GM23338 (cell line): ENCODE measurements around the gene GTF2A2. TPM values are rescaled to one million over a fixed set of nuclear protein-coding genes. Genes with fewer than 3 reads are reported as not detected.

Experiments used
- ATAC-seq: fragments of 200-7000 bp; cut with Tn5 transposase; 3 replicates; pipeline ENCODE4 v1.9.1; 2020
- DNase-seq: peaks from one replicate; pipeline ENCODE4 v3.0.0-alpha.2; 2015; ENCODE audit warnings: low spot score
- H2AFZ ChIP-seq: fragments of 200-600 bp; sonication (generic); 2 replicates; pipeline ENCODE4 v1.8.0; 2016; ENCODE audit warnings: antibody characterized with exemption, mild to moderate bottlenecking, moderate library complexity
- H3F3A ChIP-seq: fragments of 200-600 bp; sonication (generic); replicated peaks from 2 replicates; pipeline ENCODE4 v1.8.0; 2017; ENCODE audit warnings: antibody characterized with exemption, mixed run types, low read depth
- H3K27ac ChIP-seq: fragments of 200-600 bp; sonication (generic); 2 replicates; pipeline ENCODE4 v1.6.1; 2016; ENCODE audit warnings: low read depth
- H3K27me3 ChIP-seq: fragments of 200-600 bp; sonication (generic); 2 replicates; pipeline ENCODE4 v1.8.0; 2016; ENCODE audit warnings: mild to moderate bottlenecking, mixed run types, moderate library complexity; ENCODE audit not compliant: insufficient read depth
- H3K36me3 ChIP-seq: fragments of 200-600 bp; sonication (generic); 2 replicates; pipeline ENCODE4 v1.8.0; 2016; ENCODE audit warnings: mild to moderate bottlenecking; ENCODE audit not compliant: insufficient read depth
- H3K4me1 ChIP-seq: fragments of 200-600 bp; sonication (generic); 2 replicates; pipeline ENCODE4 v1.8.0; 2016; ENCODE audit warnings: mild to moderate bottlenecking, moderate library complexity; ENCODE audit not compliant: insufficient read depth
- H3K4me2 ChIP-seq: fragments of 200-600 bp; sonication (generic); 2 replicates; pipeline ENCODE4 v1.7.1; 2017; ENCODE audit warnings: mixed run types
- H3K4me3 ChIP-seq: fragments of 200-600 bp; sonication (generic); 2 replicates; pipeline ENCODE4 v1.6.1; 2016; ENCODE audit warnings: mixed run types
- H3K79me2 ChIP-seq: fragments of 200-600 bp; sonication (generic); replicated peaks from 2 replicates; pipeline ENCODE4 v1.8.0; 2017; ENCODE audit warnings: mild to moderate bottlenecking; ENCODE audit not compliant: insufficient read depth
- H3K9me2 ChIP-seq: fragments of 200-600 bp; sonication (generic); 2 replicates; pipeline ENCODE4 v1.8.0; 2017; ENCODE audit not compliant: insufficient read depth
- H4K20me1 ChIP-seq: fragments of 200-600 bp; sonication (generic); replicated peaks from 2 replicates; pipeline ENCODE4 v1.8.0; 2017; ENCODE audit warnings: mild to moderate bottlenecking; ENCODE audit not compliant: insufficient read depth
- H3K27ac Mint-ChIP-seq: 2 replicates; pipeline ENCODE4 v1.8.0; 2020; ENCODE audit warnings: inconsistent platforms, mild to moderate bottlenecking, moderate library complexity, mixed read lengths
- H3K27me3 Mint-ChIP-seq: 3 replicates; pipeline ENCODE4 v1.8.0; 2022; ENCODE audit warnings: low read depth, mild to moderate bottlenecking, moderate library complexity, mixed read lengths, inconsistent platforms; ENCODE audit not compliant: insufficient read depth, poor library complexity
- H3K36me3 Mint-ChIP-seq: 3 replicates; pipeline ENCODE4 v1.8.0; 2021; ENCODE audit warnings: low read depth, mild to moderate bottlenecking, inconsistent platforms, moderate library complexity, mixed read lengths
- H3K4me1 Mint-ChIP-seq: 3 replicates; pipeline ENCODE4 v1.8.0; 2020; ENCODE audit warnings: mild to moderate bottlenecking, inconsistent platforms, mixed read lengths
- H3K4me3 Mint-ChIP-seq: 3 replicates; pipeline ENCODE4 v1.8.0; 2021; ENCODE audit warnings: moderate library complexity, mild to moderate bottlenecking, inconsistent platforms, mixed read lengths
- H3K9me3 Mint-ChIP-seq: 3 replicates; pipeline ENCODE4 v1.8.0; 2020; ENCODE audit warnings: moderate library complexity, mild to moderate bottlenecking, inconsistent platforms, mixed read lengths
- CREB1 ChIP-seq: fragments of 250-450 bp; sonication (Bioruptor Pico); IDR thresholded peaks from 2 replicates; pipeline ENCODE4 v1.5.0; 2020; ENCODE audit warnings: low read depth, mild to moderate bottlenecking, moderate library complexity
- CTCF ChIP-seq, 2 experiments: fragments of 200-600 bp in 1 of 2; sonication (generic) in 1 of 2; conservative IDR thresholded peaks; 2 replicates each; pipeline versions ENCODE4 v1.5.1 to v1.6.1; 2016 to 2017; ENCODE audit warnings: antibody characterized with exemption in 2 of 2, low read depth in 2 of 2, mild to moderate bottlenecking in 2 of 2, moderate library complexity in 1 of 2
- ETS1 ChIP-seq: IDR thresholded peaks from 2 replicates; pipeline ENCODE4 v1.6.1; 2016; ENCODE audit warnings: antibody characterized with exemption
- EZH2 ChIP-seq: fragments of 200-600 bp; sonication (generic); IDR thresholded peaks from one replicate; pipeline ENCODE4 v1.8.0; 2017; ENCODE audit warnings: antibody characterized with exemption, mild to moderate bottlenecking, low read depth; ENCODE audit not compliant: unreplicated experiment
- EZH2phosphoT487 ChIP-seq: fragments of 200-600 bp; sonication (generic); IDR thresholded peaks from one replicate; pipeline ENCODE4 v1.8.1; 2018; ENCODE audit warnings: antibody characterized with exemption; ENCODE audit not compliant: unreplicated experiment
- JUNB ChIP-seq: IDR thresholded peaks from one replicate; pipeline ENCODE4 v1.6.1; 2016; ENCODE audit warnings: antibody characterized with exemption; ENCODE audit not compliant: unreplicated experiment
- NANOG ChIP-seq: IDR thresholded peaks from 2 replicates; pipeline ENCODE4 v1.6.1; 2016; ENCODE audit warnings: antibody characterized with exemption, borderline replicate concordance
- POLR2AphosphoS5 ChIP-seq: IDR thresholded peaks from 2 replicates; pipeline ENCODE4 v1.6.1; 2016; ENCODE audit warnings: antibody characterized with exemption, low read depth
- REST ChIP-seq: IDR thresholded peaks from one replicate; pipeline ENCODE4 v1.6.1; 2018; ENCODE audit warnings: antibody characterized with exemption; ENCODE audit not compliant: unreplicated experiment
- STAT1 ChIP-seq: IDR thresholded peaks from one replicate; pipeline ENCODE4 v1.6.1; 2016; ENCODE audit warnings: antibody characterized with exemption; ENCODE audit not compliant: unreplicated experiment
- ZNF114 ChIP-seq: fragments of 250-450 bp; sonication (Bioruptor Pico); IDR thresholded peaks from 2 replicates; pipeline ENCODE4 v1.5.0; 2020; ENCODE audit warnings: mild to moderate bottlenecking, moderate library complexity
- ZNF331 ChIP-seq: fragments of 250-450 bp; sonication (Bioruptor Pico); IDR thresholded peaks from 2 replicates; pipeline ENCODE4 v1.5.0; 2020; ENCODE audit warnings: low read depth, mild to moderate bottlenecking, moderate library complexity
- ZNF462 ChIP-seq: fragments of 250-450 bp; sonication (Bioruptor Pico); IDR thresholded peaks from 2 replicates; pipeline ENCODE4 v1.5.0; 2020; ENCODE audit warnings: mild to moderate bottlenecking, moderate library complexity
- polyA plus RNA-seq: library from polyadenylated mRNA; unstranded; fragments of >200 nt; fragmentation: Nextera tagmentation; extraction: Ambion mirVana; gene quantifications from 2 replicates; pipeline ENCODE4 v1.2.1, GENCODE V29; 2016
- total RNA-seq: library from RNA; depleted of rRNA; stranded (reverse); fragments of >200 nt; shearing (Covaris generic); gene quantifications from 2 replicates; pipeline ENCODE4 v1.2.3, GENCODE V29; 2014

GTF2A2 gene
- total and polyA plus RNA-seq, 2 experiments from 2014 or later, result 45.9 to 424 TPM

GRCh38 chr15:59596640-59597039, 60.7 kb downstream of the GTF2A2 start:
- Histone ChIP-seq H3K79me2 (no peaks in the 10 kb centered on the region), H3K4me2 (no peak overlapping the region), H3K4me1 (no peaks in the 10 kb centered on the region), H4K20me1 (no peaks in the 10 kb centered on the region), H3K9me2 (no peaks in the 10 kb centered on the region), H3K27me3 (no peaks in the 10 kb centered on the region), H3F3A (no peaks in the 10 kb centered on the region), H3K4me3 (no peak overlapping the region), H3K27ac (no peak overlapping the region), H3K36me3 (no peaks in the 10 kb centered on the region; the same call in 1 of the 2 replicates), H2AFZ (no peak overlapping the region)
- DNase-seq (no peak), ATAC-seq (no peak)
- H3K27ac Mint-ChIP-seq, result no peak overlapping the region
- peaks cover 11% of the 10 kb centered on the region for H3K27me3 Mint-ChIP-seq
- TF ChIP-seq STAT1 (no peak), EZH2 (no peak), ZNF114 (CRISPR knock-in tag) (no peak), ETS1 (no peak), EZH2phosphoT487 (no peak), NANOG (no peak), CTCF (conservative IDR thresholded peaks at IDR 0.05; ENCODE audit: low read depth in 2 of 2) (no peak), POLR2AphosphoS5 (no peak), ZNF462 (CRISPR knock-in tag) (no peak), CREB1 (CRISPR knock-in tag) (no peak), REST (no peak), ZNF331 (CRISPR knock-in tag) (no peak), JUNB (no peak)
- H3K36me3 Mint-ChIP-seq, result 0 out of 3 replicates have a peak, but pooled peaks cover 4% of the 10 kb centered on the region
- H3K4me3 Mint-ChIP-seq, result no peak overlapping the region
- 0 out of 3 replicates have a peak, but pooled peaks cover 2% of the 10 kb centered on the region for H3K4me1 Mint-ChIP-seq
- H3K9me3 Mint-ChIP-seq, result peaks cover 10% of the 10 kb centered on the region; the same call in 2 of the 3 replicates
